ENCODE measurements around the gene SUCLG1.

DNA sequence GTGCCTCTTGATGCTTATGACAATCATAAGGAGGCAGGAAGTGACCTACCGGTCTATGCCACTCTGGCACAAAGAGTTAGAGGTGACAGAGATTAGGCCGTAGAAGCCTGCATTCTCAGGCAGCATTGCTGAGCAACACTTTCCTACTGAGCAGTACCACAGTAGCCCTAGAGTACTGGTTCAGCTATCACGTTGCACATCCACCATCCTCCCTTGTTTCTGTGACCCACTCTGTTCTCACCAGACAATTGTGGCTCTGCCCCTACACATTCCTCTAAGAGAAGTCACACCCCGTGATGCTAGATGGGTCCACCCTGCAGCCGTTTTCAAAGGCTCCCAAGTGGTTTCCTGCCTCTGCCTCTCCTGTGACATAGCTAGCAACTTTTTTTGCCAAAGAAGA, 22.6 kb upstream of the SUCLG1 start:
- TF ChIP-seq, protein P1, sequence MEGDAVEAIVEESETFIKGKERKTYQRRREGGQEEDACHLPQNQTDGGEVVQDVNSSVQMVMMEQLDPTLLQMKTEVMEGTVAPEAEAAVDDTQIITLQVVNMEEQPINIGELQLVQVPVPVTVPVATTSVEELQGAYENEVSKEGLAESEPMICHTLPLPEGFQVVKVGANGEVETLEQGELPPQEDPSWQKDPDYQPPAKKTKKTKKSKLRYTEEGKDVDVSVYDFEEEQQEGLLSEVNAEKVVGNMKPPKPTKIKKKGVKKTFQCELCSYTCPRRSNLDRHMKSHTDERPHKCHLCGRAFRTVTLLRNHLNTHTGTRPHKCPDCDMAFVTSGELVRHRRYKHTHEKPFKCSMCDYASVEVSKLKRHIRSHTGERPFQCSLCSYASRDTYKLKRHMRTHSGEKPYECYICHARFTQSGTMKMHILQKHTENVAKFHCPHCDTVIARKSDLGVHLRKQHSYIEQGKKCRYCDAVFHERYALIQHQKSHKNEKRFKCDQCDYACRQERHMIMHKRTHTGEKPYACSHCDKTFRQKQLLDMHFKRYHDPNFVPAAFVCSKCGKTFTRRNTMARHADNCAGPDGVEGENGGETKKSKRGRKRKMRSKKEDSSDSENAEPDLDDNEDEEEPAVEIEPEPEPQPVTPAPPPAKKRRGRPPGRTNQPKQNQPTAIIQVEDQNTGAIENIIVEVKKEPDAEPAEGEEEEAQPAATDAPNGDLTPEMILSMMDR (IDR thresholded peaks at IDR 0.05): no peak
- TF ChIP-seq EZH2 (IDR thresholded peaks at IDR 0.05) (no peak), EZH2phosphoT487 (IDR thresholded peaks at IDR 0.05) (no peak)
